ENCODE data around the gene CYBC1.

- TF ChIP-seq CTCF (tag by site-specific recombination; IDR thresholded peaks at IDR 0.05), result no peak
- TF ChIP-seq IKZF3 (tag by site-specific recombination; IDR thresholded peaks at IDR 0.05), result no peak
- no peak for TF ChIP-seq ZFP3 (tag by site-specific recombination; IDR thresholded peaks at IDR 0.05; ENCODE audit: low read depth)
- no peak for TF ChIP-seq ZNF18 (tag by site-specific recombination; IDR thresholded peaks at IDR 0.05)
- TF ChIP-seq REST (tag by site-specific recombination; IDR thresholded peaks at IDR 0.05), result no peak
- no peak for TF ChIP-seq KLF1 (tag by site-specific recombination; IDR thresholded peaks at IDR 0.05)
- TF ChIP-seq ZNF513 (tag by site-specific recombination; IDR thresholded peaks at IDR 0.05), result no peak
- no peak for TF ChIP-seq KLF8 (tag by site-specific recombination; IDR thresholded peaks at IDR 0.05)
- no peak for TF ChIP-seq GLIS2 (tag by site-specific recombination; IDR thresholded peaks at IDR 0.05)
- no peak for TF ChIP-seq YY1 (tag by site-specific recombination; IDR thresholded peaks at IDR 0.05)
- no peak for TF ChIP-seq FEZF1 (tag by site-specific recombination; IDR thresholded peaks at IDR 0.05)
- TF ChIP-seq KLF16 (tag by site-specific recombination; IDR thresholded peaks at IDR 0.05), result no peak
Measured at GRCh38 chr17:82408938-82409318, 41.6 kb downstream of the CYBC1 start.
